ENCODE results near the gene HS3ST4.

DNA sequence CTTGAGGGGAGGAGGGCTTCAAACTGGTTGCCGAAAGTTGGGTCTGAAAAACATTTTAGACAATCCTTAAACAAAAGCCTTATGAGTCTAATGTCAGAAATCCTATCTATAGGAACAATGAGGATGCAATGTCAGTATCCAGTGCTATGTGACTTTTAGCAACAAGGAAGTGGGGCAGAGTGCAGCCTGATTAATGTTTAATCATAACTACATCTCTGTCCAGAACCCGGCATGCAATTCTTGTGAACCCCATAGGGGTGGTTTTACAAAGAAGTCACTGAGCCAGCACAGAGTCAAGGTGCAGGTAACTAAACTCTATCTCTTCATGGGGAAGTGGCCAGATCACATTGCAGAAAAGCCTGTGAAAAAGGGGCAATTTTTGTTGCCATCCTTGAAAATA, 267.5 kb downstream of the HS3ST4 start:
- TF ChIP-seq, protein P1, sequence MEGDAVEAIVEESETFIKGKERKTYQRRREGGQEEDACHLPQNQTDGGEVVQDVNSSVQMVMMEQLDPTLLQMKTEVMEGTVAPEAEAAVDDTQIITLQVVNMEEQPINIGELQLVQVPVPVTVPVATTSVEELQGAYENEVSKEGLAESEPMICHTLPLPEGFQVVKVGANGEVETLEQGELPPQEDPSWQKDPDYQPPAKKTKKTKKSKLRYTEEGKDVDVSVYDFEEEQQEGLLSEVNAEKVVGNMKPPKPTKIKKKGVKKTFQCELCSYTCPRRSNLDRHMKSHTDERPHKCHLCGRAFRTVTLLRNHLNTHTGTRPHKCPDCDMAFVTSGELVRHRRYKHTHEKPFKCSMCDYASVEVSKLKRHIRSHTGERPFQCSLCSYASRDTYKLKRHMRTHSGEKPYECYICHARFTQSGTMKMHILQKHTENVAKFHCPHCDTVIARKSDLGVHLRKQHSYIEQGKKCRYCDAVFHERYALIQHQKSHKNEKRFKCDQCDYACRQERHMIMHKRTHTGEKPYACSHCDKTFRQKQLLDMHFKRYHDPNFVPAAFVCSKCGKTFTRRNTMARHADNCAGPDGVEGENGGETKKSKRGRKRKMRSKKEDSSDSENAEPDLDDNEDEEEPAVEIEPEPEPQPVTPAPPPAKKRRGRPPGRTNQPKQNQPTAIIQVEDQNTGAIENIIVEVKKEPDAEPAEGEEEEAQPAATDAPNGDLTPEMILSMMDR (IDR thresholded peaks at IDR 0.05): peak in 1 of 6 experiments; percentile 11
- no peak for TF ChIP-seq POLR2A (IDR thresholded peaks at IDR 0.05)
